ENCODE measurements around the gene MYH7. TPM values are rescaled to one million over a fixed set of nuclear protein-coding genes. Genes with fewer than 3 reads are reported as not detected.

Gene MYH7
- total and polyA plus RNA-seq, 8 donors = 0.19 to 6.3 (median 0.40) TPM

DNA sequence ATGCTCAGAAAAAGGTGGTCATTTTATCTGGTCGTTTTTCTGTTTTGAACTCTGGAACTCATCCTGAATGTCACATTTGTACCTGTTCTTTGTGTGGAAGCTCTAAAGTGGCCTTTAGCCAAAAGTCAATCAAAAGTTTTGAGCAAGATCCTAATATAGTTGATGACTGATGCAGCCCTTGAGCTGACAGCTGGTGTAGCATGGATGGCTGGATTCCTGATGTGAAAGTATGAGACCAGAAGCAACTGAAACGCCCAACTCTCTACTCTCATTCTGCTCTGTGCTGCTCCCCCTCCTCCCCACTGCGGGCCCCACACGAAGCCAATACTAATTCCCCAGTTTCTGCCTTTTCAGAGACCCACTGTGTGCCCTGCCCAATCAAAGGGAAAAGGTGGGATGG is 10.3 kb upstream of the MYH7 start:
- TF ChIP-seq, protein P1, sequence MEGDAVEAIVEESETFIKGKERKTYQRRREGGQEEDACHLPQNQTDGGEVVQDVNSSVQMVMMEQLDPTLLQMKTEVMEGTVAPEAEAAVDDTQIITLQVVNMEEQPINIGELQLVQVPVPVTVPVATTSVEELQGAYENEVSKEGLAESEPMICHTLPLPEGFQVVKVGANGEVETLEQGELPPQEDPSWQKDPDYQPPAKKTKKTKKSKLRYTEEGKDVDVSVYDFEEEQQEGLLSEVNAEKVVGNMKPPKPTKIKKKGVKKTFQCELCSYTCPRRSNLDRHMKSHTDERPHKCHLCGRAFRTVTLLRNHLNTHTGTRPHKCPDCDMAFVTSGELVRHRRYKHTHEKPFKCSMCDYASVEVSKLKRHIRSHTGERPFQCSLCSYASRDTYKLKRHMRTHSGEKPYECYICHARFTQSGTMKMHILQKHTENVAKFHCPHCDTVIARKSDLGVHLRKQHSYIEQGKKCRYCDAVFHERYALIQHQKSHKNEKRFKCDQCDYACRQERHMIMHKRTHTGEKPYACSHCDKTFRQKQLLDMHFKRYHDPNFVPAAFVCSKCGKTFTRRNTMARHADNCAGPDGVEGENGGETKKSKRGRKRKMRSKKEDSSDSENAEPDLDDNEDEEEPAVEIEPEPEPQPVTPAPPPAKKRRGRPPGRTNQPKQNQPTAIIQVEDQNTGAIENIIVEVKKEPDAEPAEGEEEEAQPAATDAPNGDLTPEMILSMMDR (IDR thresholded peaks at IDR 0.05) = no peak
- intact Hi-C loops (cut with DNase I) = no loop called here
- FAIRE-seq (no peak), DNase-seq (no peak), ATAC-seq (no peak)
- H3K4me1 ChIP-seq = peaks cover 4 to 9% (median 6%) of the 10 kb centered on the region in 3 donors
- H3K36me3 ChIP-seq = no peaks in the 10 kb centered on the region
- H3K9me3 ChIP-seq = no peaks in the 10 kb centered on the region
- no peak overlapping the region for H3K27ac ChIP-seq
- 61 to 71% methylated on average over 4 of the region's 4 CpGs for WGBS, 2 donors
- no peak overlapping the region for H3K4me3 ChIP-seq
- H3K27me3 ChIP-seq = no peaks in the 10 kb centered on the region

DNA sequence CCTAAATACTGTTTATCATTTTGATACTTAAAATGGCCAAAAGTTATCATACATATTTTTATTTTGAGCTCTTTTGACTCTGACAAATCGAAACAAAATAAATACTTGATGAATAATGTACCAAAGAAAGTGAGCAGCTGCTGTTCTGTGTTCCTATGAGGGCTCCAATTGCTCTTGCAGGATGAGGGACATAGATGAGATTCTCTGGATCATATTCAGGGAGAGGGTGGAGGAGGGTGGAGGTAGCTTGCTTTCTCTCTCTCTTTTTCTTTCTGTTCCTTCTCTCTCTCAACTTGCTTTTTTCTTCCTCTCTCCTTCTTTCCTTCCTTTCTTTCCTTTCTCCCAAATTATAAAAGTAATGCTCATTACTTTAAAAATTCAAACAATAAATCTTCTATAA is 8.9 kb upstream of the MYH7 start:
- ATAC-seq = no peak
- no peak for FAIRE-seq
- intact Hi-C loops (cut with DNase I) = no loop called here

DNA sequence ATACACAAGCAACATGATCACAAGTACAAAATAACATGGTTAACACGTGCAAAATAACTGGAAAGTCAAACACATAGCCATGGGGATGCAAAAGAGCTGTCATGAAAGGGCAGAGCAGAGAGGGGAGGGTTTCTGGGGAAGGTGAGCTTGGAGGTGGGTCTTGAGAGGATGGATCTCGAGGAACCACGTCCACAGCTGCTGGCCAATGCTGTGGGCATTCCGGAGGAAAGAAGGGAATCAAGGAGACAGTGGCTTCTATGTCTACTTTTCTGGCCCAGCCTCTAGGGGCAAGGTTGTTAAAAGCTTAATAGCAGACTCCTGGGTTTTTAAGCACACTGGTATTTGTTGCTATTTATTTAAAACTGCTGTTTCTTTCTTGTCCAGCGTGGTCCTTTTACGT is 8.4 kb upstream of the MYH7 start:
- FAIRE-seq = no peak
- DNase-seq = no peak
- no peak for ATAC-seq

More for the DNA sequence above, 8.9 kb upstream of the MYH7 start:
- Histone ChIP-seq H3K36me3 (no peaks in the 10 kb centered on the region), H3K27ac (no peak overlapping the region), H3K9me3 (no peaks in the 10 kb centered on the region), H3K4me3 (no peak overlapping the region), H3K27me3 (no peaks in the 10 kb centered on the region), H3K4me1 (peaks cover 4 to 9% (median 6%) of the 10 kb centered on the region in 3 donors)
- TF ChIP-seq, protein P1 (IDR thresholded peaks at IDR 0.05) = no peak
- WGBS, 2 donors = 37 to 57% methylated on average over 1 of the region's 1 CpG
- DNase-seq = no peak

DNA sequence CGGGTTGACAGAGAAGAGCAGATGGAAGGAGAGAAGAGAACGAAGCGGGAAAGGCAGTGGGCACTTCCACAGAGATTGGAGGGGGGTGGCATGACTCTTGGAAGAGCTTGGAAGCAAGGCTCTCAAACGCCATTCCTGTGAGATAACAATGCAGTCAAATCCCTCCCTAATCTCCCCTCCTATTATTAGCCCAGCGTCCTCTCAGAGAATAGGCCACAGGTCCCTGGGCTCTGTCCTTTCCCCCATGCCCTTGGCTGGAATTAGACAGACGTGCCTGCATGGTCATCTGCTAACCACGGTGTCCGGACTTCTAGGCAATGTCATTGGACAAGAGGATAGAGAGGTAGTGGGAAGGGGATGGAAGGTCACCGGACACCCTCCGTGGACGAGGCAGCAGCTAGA is 8.0 kb upstream of the MYH7 start:
- TF ChIP-seq, protein P1 (IDR thresholded peaks at IDR 0.05) = no peak
- Histone ChIP-seq H3K4me3 (no peak overlapping the region), H3K36me3 (no peaks in the 10 kb centered on the region), H3K27ac (no peak overlapping the region), H3K4me1 (peaks cover 4 to 9% (median 6%) of the 10 kb centered on the region in 3 donors), H3K9me3 (no peaks in the 10 kb centered on the region), H3K27me3 (no peaks in the 10 kb centered on the region)
- no peak for DNase-seq
- FAIRE-seq = no peak
- 64 to 73% methylated on average over 11 of the region's 11 CpGs for WGBS, 2 donors
- intact Hi-C loops (cut with DNase I) = no loop called here
- no peak for ATAC-seq

More for the DNA sequence above, 8.4 kb upstream of the MYH7 start:
- 68 to 75% methylated on average over 6 of the region's 6 CpGs for WGBS, 2 donors
- no peaks in the 10 kb centered on the region for H3K9me3 ChIP-seq
- no peaks in the 10 kb centered on the region for H3K36me3 ChIP-seq
- TF ChIP-seq, protein P1 (IDR thresholded peaks at IDR 0.05) = no peak
- H3K27me3 ChIP-seq = no peaks in the 10 kb centered on the region
- H3K27ac ChIP-seq = no peak overlapping the region
- peaks cover 4 to 9% (median 6%) of the 10 kb centered on the region in 3 donors for H3K4me1 ChIP-seq
- intact Hi-C loops (cut with DNase I) = no loop called here
- H3K4me3 ChIP-seq = no peak overlapping the region

DNA sequence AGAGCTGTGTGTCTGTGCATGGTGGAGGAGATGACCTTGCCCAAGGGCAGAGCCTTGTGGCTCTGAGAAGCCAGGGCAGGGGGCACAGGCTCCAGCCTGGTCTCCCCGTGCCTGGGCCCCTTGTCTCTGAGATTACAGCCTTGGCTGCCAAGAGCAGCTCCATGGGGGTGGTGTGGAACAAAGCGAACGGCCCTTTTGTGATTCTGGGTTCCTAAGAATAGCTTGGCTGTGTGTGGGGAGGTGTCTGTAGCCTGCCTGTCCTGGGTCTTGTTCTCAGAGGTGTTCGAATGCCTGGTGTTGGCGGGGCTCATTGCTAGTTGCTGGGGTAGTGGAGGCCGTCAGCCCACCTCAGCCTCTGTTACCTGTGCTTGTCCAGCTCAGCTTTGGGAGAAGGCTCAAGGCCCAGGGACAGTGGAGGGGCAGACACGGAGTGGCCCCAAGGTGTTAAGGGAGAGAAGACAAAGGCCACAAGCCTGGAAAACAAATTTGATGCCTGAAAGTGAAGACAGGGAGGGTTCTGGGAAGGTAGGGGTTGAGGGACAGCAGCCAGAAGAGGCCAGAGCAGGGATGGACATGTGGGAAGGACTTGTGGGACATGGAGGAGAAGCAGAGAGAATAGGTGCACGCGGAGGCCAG is 7.4 kb upstream of the MYH7 start:
- FAIRE-seq (no peak), ATAC-seq (no peak), DNase-seq (peak in 1 of 6 donors; percentile 21)
- Histone ChIP-seq H3K9me3 (no peaks in the 10 kb centered on the region), H3K4me3 (no peak overlapping the region), H3K36me3 (no peaks in the 10 kb centered on the region), H3K27ac (no peak overlapping the region), H3K27me3 (no peaks in the 10 kb centered on the region), H3K4me1 (peaks cover 2 to 4% (median 4%) of the 10 kb centered on the region in 3 donors)
- 72 to 85% methylated on average over 9 of the region's 9 CpGs for WGBS, 2 donors
- TF ChIP-seq, protein P1 (IDR thresholded peaks at IDR 0.05) = no peak
- intact Hi-C loops (cut with DNase I) = no loop called here
